NCI-H82 (cell line): ENCODE data around the gene ZKSCAN3.
A peak's percentile ranks its signal among the peaks of the same experiment; 100 is the strongest.
"Not testable (repeated sequence)": the region's sequence is repeated elsewhere in the genome, so short reads cannot be mapped to it uniquely, and the experiment has no call there.

Experiments
- DNase-seq: peaks from one replicate; lab custom pipeline; 2025; lab: John Stamatoyannopoulos, UW

The ZKSCAN3 gene

DNA sequence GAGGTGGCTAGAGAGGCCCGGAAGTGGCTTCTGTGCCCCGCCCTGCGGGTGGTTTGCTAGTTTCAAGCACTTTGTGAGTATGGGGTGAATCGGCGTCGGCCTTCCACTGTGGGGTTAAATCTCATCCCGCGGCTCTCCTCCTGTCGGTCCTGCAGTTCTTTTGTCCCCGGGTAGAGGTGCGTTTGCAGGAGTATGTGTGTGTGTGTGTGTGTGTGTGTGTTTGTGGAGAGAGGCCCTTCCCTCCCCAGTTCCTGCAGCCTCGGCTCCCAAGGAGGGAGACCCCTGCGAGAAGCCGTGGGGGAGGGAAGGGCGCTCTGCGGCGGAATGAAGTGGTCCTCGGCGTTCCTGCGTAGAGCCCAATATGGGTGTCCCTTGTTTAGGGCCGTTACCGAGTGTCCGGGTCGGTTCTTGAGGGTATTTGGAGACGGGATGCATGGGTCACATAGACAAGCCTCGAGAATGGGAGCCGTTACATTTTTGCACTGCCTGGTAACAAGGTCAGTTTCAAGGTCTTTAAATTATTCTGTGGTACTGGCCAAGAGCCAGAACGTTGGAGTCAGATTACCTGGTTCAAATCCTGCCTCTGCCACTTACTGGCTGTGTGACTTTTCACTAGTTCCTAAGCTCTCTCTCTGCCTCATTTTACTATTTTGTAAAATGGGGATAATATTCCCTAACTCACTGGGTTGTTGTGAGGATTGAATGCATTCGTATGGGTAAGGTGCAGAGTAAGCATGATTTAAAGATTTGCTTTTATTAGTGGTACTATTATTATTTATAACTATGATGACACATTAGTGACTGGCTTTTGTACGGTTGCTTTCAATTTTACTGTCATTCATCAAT lies at the start of gene ZKSCAN3:
Gene ZKSCAN3, plus strand, starts transcription at position 56 of the 846 bp plus-strand sequence. CDS start 9,640 bp downstream, outside the sequence.
- peak; percentile 91 for DNase-seq

DNA sequence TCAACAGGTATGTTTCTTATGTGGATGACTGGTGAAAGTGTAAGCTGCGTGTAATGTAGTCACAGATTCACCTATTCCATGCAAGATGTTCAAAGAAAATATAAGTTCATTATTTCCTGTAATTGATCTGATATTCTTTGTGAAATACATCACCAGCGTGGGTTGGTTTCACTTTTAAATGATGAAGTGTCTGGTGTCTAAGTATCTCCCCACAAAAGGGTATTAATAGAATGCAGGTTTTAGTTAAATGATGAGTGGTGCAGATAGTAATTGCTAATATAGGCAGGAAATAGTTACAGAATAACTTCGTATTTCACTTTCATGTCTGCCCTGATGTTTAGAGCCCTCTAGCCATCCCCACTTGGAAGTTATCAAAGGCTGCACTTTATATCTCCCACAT lies 46.2 kb upstream of the ZKSCAN3 start:
- DNase-seq: no peak

DNA sequence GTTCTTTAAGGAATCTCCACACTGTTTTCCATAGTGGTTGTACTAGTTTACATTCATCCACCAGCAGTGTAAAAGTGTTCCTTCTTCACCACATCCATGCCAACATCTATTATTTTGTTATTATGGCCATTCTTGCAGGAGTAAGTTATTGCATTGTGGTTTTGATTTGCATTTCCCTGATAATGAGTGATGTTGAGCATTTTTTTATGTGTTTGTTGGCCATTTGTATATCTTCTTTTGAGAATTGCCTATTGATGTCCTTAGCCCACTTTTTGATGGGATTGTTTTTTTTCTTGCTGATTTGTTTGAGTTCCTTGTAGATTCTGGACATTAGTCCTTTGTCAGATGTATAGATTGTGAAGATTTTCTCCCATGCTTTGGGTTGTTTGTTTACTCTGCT lies 43.4 kb upstream of the ZKSCAN3 start:
- not testable (repeated sequence) for DNase-seq

DNA sequence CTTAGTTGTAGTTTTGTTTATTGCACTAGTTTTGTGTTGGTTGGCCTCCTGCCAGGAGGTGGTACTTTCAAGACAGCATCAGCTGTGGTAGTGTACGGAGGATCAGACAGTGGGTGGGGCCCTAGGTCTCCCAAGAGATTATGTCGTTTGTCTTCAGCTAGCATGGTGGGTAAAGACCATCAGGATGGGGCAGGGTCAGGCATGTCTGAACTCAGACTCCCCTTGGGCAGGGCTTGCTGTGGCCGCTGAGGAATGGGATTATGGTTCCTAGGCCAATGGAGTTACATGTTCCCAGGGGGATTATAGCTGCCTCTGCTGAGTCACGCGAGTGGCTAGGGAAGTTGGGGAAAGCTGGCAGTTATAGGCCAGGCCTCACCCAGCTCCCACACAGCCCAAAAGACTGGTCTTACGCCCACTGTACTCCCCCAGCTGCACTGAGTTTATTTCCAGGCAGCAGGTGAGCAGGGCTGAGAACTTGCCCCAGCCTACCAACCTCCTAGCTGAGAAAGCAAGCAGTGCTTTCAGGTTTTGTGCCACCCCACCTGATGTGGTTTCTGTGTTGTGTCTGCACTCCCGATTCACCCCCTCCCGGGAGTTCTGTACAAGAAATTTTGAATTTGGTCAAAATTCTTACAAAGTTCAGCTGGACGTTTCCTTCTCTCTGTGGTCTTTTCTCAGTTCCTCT lies 38.5 kb upstream of the ZKSCAN3 start:
- DNase-seq: peak; percentile 93

DNA sequence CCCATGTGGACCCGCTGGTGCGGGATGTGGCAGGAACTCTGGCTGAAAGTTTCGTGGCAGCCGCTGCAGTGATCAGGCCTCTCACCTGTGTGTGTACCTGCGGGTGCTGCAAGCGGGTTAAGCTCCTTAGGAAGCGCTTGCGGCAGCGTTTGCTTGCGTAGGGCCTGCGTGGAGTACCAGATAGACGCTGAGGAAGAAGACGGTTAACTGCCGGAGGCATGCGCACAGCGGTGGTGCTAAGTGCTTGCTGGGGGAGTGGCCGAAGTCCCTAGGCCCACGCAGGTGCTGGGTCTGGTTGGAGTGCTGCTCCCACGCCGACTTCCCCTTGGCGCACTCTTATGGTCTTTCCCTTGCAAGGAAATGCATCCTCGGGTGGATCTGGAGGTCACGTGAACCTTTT lies 36.8 kb upstream of the ZKSCAN3 start:
- DNase-seq: no peak

DNA sequence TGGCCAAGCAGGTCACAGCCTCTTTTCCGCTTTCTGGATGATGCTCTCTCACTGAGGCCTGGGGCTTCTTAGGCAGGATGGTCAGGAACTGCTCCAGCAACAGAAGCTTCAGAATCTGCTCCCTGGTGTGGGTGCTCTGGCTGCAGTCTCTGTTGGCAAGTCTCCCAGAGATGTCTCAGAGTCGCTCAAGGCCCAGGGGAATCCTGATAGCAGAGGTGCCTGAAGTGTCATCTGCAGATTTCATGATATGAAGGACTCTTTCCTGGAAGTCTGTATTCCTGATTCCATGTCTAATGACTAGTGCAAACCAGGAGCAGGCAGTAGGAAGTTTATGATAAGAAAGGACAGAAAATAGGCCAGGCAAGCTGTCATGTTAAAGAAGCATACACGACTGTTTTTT lies 34.1 kb upstream of the ZKSCAN3 start:
- no peak for DNase-seq

DNA sequence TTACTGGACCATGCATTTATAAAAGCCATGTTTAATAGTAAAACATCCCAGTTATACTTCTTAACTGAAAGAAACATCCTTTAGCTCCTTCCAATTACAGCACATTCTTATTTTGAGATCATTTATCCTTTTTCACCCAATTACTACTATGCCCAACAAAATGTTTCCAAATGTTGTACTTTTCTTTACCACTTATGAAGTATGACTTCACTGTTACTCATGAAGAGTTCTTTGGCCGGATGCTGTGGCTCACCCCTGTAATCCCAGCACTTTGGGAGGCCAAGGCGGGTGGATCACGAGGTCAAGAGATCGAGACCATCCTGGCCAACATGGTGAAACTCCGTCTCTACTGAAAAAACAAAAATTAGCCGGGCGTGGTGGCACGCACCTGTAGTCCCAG lies 31.9 kb upstream of the ZKSCAN3 start:
- not testable (repeated sequence) for DNase-seq

DNA sequence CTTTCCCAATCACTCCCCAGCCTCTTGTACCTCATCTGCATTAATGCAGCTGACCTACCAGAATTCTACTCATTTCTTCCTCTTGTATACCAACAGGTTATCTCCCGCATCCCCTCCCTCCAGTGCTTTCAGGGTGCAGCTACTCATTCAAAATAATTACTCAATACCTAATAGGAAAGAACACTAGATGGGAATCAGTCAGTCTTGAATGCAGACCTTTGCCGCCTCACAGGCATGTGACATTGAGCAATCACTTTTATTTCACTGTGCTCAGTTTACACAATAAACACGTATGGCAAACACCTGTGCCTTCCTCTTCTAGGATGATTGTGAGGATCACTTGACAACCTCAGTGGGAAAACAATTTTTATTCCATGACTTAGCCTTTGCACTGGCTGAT lies 27.1 kb upstream of the ZKSCAN3 start:
- no peak for DNase-seq

DNA sequence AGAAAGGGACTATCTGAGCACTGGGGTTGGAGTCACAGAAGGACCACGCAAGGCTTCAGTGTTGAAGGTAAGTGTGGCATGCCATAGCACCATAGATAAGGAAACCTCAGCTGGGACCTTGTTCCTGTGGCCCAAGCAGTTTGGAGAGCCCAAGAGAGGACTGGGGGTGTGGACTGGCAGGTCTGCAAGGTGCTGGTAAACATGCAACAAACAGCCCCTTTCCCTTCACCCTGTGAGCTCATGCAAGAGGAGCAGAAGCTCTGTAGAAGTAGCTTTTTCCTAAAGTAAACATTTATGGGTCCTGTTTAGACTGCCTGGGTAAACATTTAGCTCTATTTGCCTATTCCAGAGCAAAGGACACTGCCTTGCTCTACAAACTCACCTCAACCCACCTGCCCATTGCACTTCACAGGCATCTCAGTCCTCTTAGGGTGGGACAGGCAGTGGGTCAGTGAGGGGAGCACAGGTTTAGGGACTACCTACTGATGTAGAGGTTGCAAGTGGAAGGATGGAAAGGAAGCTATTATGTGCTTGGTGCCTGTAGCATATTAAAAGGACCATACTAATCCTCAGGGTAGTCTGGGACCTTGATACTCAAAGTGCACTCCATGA lies 25.8 kb upstream of the ZKSCAN3 start:
- DNase-seq: no peak

DNA sequence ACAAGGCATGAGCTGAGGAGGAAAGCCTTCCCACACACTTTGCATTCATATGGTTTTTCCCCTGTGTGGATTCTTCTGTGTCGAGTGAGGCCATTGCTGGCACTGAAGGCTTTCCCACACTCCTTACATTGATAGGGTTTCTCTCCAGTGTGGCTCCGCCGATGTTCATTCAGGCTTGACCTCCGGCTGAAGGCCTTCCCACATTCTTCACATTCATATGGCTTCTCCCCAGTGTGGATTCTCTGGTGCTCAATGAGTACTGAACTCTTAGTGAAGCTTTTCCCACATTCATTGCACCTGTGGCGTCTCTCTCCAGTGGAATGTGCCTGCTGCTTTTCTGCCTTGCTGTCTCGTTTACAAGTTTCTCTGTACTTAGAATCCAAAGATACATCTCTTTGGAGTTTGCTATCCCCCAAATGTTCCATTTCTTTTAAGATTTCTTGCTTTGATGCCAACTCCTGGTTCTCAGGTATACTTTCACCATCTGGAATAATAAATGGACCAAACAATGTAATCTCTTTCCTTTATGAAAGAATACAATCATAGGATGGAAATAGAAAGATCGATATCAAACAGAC lies 23.3 kb upstream of the ZKSCAN3 start:
- DNase-seq: no peak

DNA sequence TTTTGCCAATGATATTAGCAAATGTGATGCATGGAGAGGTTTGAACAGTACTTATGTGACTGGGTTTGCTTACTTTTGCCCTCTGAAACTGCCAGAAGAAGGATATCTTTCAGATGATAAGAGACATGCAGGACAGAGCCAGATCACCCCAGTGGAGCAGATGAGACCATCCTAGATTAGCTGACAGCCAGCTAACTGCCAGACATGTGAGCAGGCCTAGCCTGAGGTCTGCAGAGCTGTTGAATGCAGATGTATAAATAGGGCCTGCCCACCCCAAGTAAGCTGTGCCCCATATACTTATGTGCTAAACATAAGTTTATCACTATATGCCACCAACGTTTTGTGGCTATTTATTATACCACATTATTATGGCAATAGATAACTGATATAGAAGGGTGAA lies 19.7 kb upstream of the ZKSCAN3 start:
- DNase-seq: no peak

DNA sequence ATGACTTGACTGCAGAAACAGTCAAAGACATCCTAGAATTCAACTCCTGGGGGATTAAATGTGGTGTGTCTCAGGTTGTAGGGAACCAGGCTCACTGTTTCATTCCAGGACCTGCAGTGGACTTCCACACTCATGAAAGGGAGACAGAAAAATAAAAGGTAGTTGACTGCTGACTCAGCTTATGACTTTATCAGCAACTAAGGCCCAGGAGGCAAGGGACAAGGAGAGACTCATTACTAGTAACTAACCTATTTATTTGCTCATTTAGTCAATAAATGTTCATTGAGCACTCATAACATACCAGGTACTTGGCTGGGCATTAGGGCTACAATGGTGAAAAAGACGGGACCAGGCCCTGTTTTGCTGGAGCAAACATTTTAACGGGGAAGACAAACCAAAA lies 16.7 kb upstream of the ZKSCAN3 start:
- DNase-seq: no peak

DNA sequence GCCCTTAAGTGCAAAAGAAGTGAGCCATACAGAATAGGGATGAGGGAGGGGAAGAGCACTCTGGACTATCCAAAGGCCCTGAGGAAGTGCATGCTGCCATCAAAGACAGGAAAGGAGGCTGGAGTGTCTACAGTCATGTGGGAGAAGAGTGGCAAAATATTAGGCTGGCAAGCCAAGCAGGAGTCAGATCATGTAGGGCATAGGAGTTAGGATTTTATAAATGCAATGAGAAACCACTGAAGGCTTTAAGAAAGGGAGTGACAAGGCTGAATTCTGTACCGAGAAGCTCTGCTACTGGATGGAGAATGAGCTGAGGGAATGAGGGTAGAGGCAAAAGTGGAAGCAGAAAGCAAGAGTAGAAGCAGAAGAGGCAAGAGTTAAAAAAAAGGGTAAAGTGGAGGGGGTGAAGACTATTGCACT lies 16.1 kb upstream of the ZKSCAN3 start:
- DNase-seq: no peak

DNA sequence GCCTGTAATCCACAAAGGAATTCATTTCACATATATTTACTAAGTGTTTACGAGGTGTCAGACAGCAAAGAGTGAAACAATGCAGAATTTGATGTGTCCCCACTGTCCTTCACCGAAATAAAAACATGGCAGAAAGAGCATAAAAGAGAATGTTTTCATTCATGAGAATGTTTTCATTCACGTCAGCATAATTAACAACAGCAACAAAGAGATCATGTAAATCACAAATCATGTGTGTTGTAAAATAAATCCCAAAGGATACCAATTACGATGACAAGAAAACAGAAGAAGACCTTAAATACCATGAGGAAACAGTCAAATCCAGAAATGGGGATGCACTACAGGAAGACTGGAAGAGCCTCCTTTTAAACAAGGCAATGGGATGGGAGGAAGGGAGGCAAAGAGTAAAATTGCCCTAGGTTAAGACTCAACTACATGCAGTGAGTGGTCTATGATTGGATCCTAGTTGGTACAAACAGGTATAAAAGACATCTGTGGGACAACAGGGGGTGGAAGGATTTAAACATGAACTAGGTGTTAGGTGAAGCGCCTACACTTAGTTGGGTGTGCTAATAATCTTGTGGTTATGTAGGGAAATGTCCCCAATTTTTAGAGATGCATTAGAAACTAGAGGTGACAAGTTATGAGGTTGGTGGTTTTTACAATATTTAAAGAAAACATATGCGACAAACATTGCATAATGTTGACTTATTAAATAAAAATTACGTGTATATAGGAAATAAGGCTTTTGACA lies 15.3 kb upstream of the ZKSCAN3 start:
- DNase-seq: no peak

DNA sequence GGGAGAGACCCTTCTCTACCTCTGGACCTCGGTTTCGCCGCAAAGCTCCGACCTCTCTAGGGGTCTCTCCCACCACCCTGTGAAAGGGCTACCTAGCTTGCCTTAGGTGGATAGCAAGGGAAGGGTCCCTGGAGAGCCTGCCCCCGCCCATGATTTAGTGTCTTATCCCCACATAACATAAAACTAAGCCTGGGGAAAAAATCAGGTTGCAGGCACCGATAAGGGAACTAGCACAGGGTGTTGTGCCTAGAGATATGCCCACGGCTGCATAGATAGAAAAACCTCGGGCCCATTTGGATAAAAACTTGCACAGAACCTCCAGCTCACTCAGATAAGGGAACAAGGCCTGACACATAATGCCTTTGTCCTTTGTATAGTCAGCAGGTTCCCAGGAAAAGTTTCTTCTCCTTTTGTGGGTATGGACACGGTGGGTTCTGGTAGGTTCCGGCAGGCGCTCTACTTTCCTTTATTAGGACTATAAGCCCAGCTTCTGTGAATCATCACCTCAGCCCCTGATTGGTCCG lies 14.6 kb upstream of the ZKSCAN3 start:
- DNase-seq: no peak

DNA sequence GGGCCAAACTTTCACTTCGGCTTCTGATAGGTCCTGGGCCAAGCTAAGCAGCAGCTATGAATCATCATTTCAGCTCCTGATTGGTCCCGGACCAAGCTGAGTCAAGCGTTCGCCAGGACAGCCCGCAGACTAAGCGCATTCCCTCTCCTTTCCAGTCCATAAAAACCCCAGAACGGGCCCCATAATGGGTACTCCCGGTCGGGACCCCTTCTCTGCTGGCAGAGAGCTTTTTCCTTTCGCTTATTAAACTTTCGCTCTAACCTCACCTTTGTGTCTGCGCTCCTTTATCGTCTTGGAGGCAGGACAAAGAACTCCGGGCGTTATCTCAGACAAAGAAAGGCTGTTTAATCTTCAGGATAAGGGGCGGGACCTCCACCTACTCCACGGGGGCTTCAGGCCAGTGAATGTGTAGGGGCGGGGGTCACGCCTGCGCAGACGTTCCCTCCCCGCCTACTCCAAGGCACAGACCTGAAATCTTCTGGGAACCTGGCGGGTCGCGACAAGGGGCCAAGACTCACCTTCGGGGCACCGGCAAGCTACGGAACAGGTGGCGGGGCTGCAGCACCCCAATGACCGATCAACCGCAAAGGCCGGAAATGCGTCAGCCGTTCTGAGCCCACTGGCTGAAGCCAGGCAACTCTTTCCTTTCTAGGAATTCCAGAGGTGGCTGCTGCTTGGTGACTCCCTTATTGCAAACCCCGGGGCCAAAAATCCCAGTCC lies 14.0 kb upstream of the ZKSCAN3 start, which contains the start of gene ZSCAN31:
Gene ZSCAN31, minus strand, starts transcription at position 585 of the 720 bp plus-strand sequence. CDS start 6,465 bp downstream, outside the sequence.
- peak; percentile 97 for DNase-seq

DNA sequence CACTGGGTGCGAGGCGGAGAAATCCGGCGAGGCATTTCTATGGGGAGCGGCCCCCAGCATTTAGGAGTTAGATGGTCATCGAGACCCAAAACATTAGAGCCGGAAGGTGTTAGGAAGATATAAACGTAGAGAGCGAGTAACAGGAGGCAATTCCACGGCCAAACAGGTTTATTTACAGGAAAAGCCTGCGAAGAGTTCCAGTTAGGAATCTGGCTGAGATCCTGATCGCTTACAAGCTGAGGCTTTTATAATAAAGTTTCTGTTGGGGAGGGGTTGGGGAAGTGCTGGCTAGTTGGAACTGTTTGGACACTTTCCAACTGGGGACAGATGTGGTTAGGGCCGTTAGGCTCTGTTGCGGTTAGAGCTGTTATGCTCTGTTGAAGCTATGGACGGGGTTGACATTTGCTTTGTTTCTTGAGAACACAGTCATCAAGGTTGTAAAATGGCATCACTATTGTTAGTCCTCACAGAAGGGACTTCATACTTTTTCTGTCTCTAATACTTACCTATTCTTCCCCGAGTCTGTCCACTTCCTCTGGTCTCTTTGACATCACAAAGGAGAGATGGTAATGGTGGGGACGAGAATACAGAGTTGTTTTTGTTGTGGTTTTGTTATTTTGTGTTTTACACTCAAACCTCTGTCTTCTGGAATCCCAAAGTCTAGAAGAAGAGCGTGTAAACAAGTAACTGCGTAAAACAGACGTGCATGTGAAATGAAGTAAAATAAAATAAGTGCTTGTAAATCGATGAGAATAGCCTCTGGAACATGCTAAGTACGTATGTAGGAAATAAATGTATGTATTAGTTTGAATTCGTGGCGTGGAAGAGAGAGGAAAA lies 13.2 kb upstream of the ZKSCAN3 start:
- DNase-seq: peak; percentile 67

DNA sequence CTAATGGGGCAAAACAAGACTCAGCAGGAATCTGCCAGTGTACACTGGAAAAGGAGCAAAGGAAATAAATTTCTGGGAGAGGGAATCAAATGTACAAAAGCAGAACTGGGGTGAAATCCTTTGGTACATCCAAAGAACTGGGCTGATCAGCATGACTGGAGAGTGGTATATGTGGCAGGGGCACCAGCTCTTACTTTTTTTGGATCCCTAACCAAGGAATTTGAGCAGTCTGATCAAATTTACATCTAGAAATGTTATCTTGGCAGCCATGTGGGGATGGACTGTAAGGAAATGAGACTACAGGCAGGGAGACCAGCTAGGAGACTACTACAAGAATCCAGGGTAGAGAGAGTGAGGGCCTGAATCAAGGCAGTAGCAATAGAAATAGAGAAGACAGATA lies 12.6 kb upstream of the ZKSCAN3 start:
- DNase-seq: no peak

DNA sequence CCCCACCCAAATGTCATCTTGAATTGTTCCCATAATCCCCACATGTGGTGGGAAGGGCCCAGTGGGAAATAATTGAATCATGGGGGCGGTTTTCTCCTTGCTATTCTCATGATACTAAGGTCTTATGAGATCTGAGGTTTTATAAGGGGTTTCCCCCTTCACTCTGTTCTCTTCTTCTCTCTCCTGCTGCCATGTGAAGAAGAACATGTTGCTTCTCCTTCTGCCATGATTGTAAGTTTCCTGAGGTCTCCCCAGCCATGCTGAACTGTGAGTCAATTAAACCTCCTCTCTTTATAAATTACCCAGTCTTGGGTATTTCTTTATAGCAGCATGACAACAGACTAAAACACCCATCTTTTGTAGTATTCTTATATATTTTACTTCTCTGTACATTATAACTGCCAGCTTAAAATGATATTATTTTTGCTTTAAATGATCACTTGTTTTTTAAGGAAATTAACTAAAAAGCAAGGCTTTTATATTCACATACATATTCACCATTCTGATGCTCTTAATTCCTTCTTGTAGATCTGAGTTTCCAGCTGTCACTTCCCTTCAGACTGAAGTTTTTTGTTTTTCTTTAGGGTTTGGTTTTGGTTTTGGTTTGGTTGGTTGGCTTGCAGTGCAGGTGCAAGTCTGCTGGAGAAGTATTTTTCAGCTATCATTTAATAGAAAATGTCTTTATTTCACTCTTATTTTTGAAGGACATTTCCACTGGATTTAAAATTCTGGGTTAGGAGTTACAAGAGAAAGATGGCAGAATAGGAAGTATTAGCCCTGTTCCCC lies 9.2 kb upstream of the ZKSCAN3 start:
- DNase-seq: no peak
